Effector CD8-positive, alpha-beta T cell (primary cell): ENCODE results near the gene AGTRAP.

ENCODE experiments used
- DNase-seq: peaks from one replicate; lab custom pipeline; 2025; lab: John Stamatoyannopoulos, UW

AGTRAP gene

GRCh38 chr1:11706292-11706691, 29.6 kb upstream of the AGTRAP start:
- DNase-seq, result no peak

- no peak for DNase-seq
Observed at GRCh38 chr1:11707621-11708276, 28.2 kb upstream of the AGTRAP start.

DNA sequence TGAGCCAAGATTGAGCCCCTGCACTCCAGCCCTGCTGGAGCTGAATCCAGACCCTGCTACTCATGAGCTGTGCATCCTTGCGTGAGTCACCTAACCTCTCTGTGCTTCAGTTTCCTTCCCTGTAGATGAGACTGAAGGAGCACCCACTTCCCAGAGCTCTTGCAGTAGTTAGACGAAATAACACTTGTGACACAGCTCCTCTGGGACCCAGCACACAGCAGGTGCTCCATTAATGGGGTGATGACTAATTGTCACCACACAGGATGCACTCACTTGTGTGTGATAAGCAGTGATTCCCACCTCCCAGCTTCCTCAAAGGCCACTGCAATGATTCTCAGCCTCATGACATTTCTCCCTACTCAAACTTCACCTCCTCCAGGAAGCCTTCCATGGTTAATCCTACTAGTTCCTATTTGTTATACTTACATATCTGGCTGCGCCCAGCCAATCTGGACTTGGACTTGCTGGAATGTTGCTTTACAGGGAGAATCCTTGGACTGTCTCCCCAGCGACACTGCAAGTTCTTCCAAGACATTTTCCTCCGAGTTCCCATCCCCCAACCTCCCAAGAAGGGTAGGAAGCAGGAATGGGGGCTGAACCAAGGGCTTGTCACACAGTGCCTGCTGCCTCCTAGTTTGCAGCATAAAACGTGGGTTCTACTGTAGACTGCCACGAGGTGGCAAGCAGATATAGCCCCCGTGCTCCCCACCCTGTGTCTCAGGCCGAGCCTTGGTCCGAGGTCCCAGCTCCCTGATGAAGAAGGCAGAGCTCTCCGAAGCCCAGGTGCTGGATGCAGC, 27.2 kb upstream of the AGTRAP start:
- DNase-seq, result no peak

GRCh38 chr1:11711490-11711889, 24.4 kb upstream of the AGTRAP start:
- DNase-seq, result no peak

DNA sequence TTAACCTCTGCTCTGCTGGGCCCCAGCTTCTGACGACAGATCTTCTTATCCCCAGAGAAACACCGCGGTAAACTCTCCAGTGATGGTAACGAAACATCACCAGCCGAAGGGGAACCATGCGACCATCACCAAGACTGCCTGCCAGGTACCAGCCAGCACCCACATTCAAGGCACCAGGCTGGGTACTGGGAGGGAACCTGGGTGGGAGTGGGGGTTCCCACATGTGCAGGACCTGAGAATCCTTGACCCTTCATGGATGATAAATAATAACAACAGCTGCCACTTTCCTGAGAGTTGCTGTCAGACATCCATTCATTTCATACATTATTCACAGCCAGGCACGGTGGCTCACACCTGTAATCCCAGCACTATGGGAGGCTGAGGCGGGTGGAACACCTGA, 23.7 kb upstream of the AGTRAP start:
- no peak for DNase-seq

GRCh38 chr1:11713095-11713494, 22.8 kb upstream of the AGTRAP start:
- no peak for DNase-seq

DNA sequence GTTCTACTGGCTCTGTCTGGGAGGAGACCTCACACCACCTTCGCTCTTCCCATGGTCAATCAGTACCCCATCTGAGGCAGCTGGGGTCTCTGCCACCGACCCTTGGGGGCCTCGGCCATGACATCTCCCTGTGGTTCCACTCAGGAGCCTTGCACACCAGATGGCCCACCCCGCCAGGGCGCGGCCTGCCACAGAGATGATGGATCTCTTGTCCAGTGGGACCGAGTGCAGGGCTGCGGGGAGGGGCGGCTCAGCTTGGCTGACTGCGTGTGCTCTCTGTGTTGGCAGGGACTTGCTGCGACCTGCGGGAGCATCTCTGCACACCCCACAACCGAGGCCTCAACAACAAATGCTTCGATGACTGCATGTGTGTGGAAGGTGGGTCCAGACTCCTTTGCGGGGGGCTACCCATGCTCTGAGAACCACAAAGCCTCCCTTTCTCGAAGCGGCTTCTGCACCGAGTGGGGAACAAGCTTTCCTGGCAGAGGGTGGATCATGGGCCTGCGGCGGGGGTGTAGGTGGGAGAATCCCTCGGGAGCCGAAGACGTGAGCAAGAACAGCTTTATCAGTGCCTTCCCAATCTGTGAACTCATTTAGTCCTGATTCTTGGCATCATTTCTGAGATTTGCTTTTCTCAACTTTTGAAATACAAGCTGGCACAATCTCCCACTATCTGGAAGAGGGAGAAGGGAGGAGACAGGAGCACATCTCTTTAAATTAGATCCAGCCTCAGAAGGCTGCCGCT, 20.9 kb upstream of the AGTRAP start:
- DNase-seq, result no peak

DNA sequence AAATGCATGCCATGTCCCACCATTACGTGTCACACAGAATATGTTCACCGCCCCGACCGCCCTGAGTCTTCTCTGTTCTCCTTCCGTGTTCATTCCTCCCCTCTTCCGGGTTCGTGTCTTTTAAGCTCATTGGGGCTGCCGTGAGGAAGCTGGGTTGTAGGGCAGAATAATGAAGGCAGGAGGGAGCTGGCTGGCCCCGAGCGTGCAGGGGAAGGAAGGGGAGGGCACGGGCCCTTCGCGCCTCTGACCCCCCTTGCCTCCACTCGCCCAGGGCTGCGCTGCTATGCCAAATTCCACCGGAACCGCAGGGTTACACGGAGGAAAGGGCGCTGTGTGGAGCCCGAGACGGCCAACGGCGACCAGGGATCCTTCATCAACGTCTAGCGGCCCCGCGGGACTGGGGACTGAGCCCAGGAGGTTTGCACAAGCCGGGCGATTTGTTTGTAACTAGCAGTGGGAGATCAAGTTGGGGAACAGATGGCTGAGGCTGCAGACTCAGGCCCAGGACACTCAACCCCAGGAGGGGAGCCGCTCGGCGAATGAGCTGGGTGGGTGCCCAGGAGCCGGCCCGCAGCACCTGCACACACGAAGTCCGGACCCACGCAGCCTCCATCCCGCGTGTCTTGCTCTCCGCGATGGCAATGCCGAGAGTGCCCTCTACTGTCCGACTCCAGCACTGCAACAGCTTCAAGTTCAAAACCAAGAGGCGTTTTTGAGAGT, 16.5 kb upstream of the AGTRAP start:
- DNase-seq, result peak; percentile 76

- no peak for DNase-seq
Observed at GRCh38 chr1:11720033-11720376, 15.9 kb upstream of the AGTRAP start.

DNA sequence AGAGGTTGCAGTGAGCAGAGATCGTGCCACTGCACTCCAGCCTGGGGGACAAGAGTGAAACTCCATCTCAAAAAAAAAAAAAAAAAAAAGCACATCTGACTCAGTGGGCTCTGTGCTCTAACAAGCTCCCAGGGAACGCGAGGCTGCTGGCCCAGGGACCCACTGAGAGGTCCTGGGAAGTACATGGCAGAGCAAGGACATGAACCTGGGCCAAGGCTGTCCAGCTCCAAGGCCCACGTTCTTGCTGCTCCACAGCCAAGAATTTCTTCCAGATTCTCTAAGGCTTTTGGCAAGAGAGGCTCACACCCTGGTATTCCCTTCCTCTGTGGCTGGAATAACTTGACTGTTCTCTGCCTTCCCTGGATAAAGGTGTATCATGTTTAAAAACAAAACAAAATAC, 15.4 kb upstream of the AGTRAP start:
- DNase-seq, result no peak

DNA sequence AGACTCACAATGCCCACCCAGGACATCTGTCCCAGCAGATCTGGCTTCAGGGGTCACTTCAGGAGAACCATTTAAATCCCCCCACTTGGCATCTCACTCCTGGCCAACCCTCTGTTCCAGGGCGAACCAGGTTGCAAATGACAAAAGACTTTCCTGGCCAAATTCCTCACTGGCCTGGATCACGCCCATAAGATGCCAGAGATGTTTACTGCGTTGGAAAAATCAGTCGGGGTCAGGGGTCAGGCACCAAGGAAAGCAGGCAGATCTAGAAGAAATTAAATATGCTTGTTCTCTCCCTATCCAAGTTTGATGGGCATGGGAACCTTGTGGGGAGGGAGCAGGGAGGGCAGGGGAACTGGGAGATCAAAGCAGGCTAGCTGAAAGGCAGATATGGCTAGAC, 14.6 kb upstream of the AGTRAP start:
- no peak for DNase-seq

DNA sequence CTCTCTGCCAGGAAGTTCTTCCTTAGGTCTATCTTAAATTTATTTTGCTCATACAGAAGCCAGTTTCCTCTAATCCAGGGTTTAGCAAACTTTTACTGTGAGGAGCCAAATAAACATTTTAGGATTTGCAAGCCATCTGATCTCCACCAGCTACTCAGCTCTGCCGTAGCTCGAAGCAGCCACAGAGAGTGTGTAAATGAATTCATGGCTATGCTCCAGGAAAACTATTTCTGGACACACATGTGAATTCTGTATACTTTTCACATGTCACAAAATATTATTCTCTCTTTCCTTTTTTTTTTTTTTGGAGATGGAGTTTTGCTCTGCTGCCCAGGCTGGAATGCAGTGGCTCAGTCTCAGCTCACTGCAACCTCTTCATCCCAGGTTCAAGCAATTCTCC, 13.4 kb upstream of the AGTRAP start:
- DNase-seq, result no peak

- no peak for DNase-seq
Observed at GRCh38 chr1:11725616-11726015, 10.3 kb upstream of the AGTRAP start.

DNA sequence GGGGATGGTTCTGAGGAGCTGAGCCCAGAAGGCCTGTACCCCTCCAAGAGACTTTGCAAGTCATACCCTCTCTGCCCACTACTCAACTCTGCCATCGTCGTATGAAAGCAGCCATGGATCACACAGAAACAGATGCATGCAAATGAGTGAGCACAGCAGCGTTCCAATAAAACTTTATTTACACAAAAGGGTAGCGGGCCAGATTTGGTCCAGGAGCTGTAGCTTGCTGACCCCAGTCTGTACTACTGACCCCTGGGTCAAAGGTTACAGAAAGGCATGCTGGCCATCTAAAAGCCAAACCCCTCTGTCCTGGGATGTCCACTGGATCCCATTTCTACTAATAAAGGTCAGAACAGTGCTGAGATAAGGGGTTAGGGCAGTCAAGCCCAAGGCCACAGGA, 8.8 kb upstream of the AGTRAP start:
- no peak for DNase-seq

GRCh38 chr1:11728126-11728806, 7.7 kb upstream of the AGTRAP start:
- no peak for DNase-seq

DNA sequence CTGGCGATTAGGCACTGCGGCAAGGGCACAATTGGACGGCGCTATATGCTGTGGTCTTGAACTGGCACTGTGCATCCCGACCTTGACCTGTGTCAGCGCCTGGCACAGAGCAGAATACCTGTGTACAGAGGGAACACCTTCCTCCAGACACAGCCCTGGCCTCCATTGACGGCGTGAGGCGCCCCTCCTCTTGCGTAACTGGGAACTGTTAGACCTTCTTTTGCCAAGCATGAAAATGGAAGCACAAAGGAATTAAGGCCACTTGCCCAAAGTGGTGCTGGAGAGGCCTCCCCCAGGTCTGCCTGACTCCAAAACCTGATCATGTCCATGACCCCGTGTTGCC, 6.8 kb upstream of the AGTRAP start:
- DNase-seq, result no peak

- DNase-seq, result no peak
Observed at GRCh38 chr1:11729498-11730428, 6.2 kb upstream of the AGTRAP start.

DNA sequence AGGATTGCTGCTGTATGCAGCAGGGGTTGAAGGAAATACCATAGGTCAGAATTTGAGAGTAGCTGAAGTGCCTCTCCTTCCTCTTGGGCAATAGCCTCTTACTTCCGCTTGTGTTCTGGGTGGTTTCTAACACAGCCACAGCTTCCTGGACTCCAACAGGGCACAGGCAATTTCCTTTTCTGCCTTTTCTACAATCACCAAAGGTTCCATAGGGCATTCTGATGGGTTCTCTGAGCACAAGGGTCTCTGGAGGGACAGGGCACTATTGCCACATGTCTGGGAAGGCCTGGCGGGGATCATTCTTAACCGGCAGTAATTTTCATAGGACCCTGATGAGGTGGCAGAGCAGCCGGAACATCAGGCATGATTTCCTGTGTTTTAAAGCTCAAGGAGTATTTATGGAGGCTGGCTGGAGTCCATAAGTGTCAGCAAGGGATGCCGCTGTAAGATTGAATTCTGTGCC, 5.5 kb upstream of the AGTRAP start:
- no peak for DNase-seq

GRCh38 chr1:11731691-11732283, 4.1 kb upstream of the AGTRAP start:
- peak; percentile 23 for DNase-seq

DNA sequence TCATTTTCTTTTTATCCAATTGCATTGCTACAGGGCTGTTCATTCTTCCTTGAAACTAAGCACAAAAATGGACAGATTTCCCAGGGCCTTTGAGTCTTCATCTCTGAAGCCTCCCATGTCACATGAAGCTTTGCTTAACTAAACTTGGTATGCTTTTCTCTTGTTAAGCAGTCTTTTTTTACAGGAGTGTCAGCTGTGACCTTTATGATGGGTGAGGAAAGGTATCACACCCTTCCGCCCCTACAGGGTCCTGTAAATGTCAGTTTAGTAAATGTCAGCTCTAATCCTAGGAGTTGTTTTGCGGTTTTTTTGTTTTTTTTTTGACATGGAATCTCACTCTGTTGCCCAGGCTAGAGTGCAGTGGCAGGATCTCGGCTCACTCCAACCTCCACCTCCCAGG, 2.6 kb upstream of the AGTRAP start:
- no peak for DNase-seq

DNA sequence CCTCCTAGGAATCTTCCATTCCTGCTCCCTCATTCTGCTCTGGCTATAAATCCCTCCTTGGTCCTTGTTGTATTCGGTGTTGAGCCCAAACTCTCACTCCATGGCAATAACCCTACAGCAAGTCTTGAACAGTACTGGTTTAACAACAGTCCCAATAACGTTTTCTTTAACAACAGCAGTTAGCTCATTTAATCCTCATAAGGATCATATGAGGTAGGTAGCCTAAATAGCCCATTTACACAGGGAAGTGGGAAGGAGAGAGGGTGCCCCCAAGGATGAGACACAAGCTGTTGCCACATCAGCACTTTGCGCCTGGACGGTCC, 444 bp upstream of the AGTRAP start:
- no peak for DNase-seq
